Esophagus muscularis mucosa (tissue), 4 donors: ENCODE results near the gene ADAM22. TPM values are rescaled to one million over a fixed set of nuclear protein-coding genes. Genes with fewer than 3 reads are reported as not detected.
"Not testable (repeated sequence)": the region's sequence is repeated elsewhere in the genome, so short reads cannot be mapped to it uniquely, and the experiment has no call there.

Experiments used
- DNase-seq: peaks from one replicate; pipeline ENCODE4 v3.0.0-alpha.2; 2017; ENCODE audit errors: extremely low spot score
- H3K27ac ChIP-seq, 4 donors: fragments of 200-600 bp; sonication (generic); replicated peaks in 1 of 4; 1 replicate in 3 of 4; 2 replicates in 1 of 4; pipeline ENCODE4 v1.5.1; 2016 to 2019; ENCODE audit warnings: mild to moderate bottlenecking in 1 of 4
- H3K27me3 ChIP-seq, 4 donors: fragments of 200-600 bp; sonication (generic); one replicate each; pipeline versions ENCODE4 v1.5.1 to v1.6.0; 2016 to 2019
- H3K36me3 ChIP-seq, 4 donors: fragments of 200-600 bp; sonication (generic); one replicate each; pipeline ENCODE4 v1.5.1; 2016 to 2019
- H3K4me1 ChIP-seq, 4 donors: fragments of 200-600 bp; sonication (generic); one replicate each; pipeline ENCODE4 v1.5.1; 2016 to 2019
- H3K4me3 ChIP-seq, 4 donors: fragments of 200-600 bp; sonication (generic); 1 replicate in 2 of 4; 2 replicates in 2 of 4; pipeline ENCODE4 v1.5.1; 2016 to 2019; ENCODE audit warnings: mild to moderate bottlenecking in 4 of 4, moderate library complexity in 1 of 4
- H3K9me3 ChIP-seq, 4 donors: fragments of 200-600 bp; sonication (generic); 1 replicate in 3 of 4; 2 replicates in 1 of 4; pipeline ENCODE4 v1.5.1; 2016 to 2019
- EP300 ChIP-seq: sonication (generic); formaldehyde crosslinking; IDR thresholded peaks from one replicate; pipeline ENCODE4 v1.6.1; 2017; ENCODE audit warnings: antibody characterized with exemption
- POLR2A ChIP-seq: fragments of 450-650 bp; IDR thresholded peaks from one replicate; pipeline ENCODE4 v1.6.1; 2017; ENCODE audit warnings: antibody characterized with exemption, moderate library complexity, mild to moderate bottlenecking, low read depth
- POLR2AphosphoS5 ChIP-seq, 2 donors: sonication (generic); formaldehyde crosslinking; IDR thresholded peaks; one replicate each; pipeline ENCODE4 v1.6.1; 2017; ENCODE audit warnings: antibody characterized with exemption in 2 of 2
- WGBS: methylation state at CpG from one replicate; pipeline ENCODE4 v1.1.5; 2018; 5-methylcytosine and 5-hydroxymethylcytosine counted together
- intact Hi-C: fragments of 100-400 bp; cut with DNase I; formaldehyde crosslinking; loops from one replicate; pipeline ENCODE4 v1.15.1; 2023
- total RNA-seq, 4 donors: library from RNA; depleted of rRNA; stranded (reverse); fragments of >200 nt; gene quantifications; one replicate each; pipeline versions ENCODE4 v1.1.0 to v1.2.1, GENCODE V29; 2016
- TF ChIP-seq, protein P1 (sequence below), 3 experiments: fragments of 200-600 bp in 2 of 3; fragments of 450-650 bp in 1 of 3; sonication (generic) in 2 of 3; IDR thresholded peaks; one replicate each; pipeline ENCODE4 v1.5.1; 2017 to 2019; ENCODE audit warnings: antibody characterized with exemption in 3 of 3, mild to moderate bottlenecking in 2 of 3, moderate library complexity in 1 of 3

The ADAM22 gene
- total RNA-seq, 4 donors from 2014 or later = 1.0 to 3.3 (median 1.9) TPM

DNA sequence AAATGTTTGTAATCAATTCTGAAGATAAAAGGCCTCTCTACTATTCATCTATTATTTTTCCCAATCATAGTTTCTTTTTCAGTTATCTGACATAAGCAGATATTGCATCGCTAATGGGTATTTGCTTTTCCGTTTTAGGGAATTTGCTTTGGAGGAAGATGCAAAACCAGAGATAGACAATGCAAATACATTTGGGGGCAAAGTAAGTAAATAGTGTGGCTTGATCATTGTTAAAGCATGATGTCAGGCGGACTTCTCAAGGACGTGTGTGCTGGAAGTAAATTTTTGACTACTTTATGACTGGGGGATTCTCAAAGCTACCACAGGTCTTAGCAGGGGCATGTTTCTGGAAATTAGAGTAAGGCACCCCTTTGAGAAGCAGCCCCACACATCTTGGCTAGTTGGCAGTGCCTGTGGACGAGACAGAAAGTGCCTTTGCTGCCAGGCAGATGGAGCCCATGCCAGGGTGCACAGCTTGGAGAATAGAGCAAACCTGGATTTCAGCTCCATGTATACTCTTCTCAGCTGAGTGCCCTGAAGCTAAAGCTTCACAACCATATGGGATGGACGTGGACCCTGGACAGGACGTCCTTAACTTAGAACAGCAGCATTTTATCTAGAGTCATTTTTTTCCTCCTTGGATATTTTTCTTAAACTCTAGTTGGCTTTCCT is 217.2 kb downstream of the ADAM22 start:
- H3K27me3 ChIP-seq = no peaks in the 10 kb centered on the region
- intact Hi-C loops = no loop called here
- H3K27ac ChIP-seq = no peak overlapping the region
- WGBS = 86% methylated on average over 7 of the region's 7 CpGs
- no peaks in the 10 kb centered on the region for H3K36me3 ChIP-seq
- H3K4me1 ChIP-seq = peaks cover 0 to 6% (median 0%) of the 10 kb centered on the region in 4 donors
- DNase-seq = no peak
- TF ChIP-seq POLR2A = no peak
- TF ChIP-seq, protein P1, sequence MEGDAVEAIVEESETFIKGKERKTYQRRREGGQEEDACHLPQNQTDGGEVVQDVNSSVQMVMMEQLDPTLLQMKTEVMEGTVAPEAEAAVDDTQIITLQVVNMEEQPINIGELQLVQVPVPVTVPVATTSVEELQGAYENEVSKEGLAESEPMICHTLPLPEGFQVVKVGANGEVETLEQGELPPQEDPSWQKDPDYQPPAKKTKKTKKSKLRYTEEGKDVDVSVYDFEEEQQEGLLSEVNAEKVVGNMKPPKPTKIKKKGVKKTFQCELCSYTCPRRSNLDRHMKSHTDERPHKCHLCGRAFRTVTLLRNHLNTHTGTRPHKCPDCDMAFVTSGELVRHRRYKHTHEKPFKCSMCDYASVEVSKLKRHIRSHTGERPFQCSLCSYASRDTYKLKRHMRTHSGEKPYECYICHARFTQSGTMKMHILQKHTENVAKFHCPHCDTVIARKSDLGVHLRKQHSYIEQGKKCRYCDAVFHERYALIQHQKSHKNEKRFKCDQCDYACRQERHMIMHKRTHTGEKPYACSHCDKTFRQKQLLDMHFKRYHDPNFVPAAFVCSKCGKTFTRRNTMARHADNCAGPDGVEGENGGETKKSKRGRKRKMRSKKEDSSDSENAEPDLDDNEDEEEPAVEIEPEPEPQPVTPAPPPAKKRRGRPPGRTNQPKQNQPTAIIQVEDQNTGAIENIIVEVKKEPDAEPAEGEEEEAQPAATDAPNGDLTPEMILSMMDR (IDR thresholded peaks at IDR 0.05) = no peak
- TF ChIP-seq POLR2AphosphoS5 (IDR thresholded peaks at IDR 0.05) = no peak
- no peak for TF ChIP-seq EP300
- no peak overlapping the region for H3K4me3 ChIP-seq
- no peaks in the 10 kb centered on the region for H3K9me3 ChIP-seq

DNA sequence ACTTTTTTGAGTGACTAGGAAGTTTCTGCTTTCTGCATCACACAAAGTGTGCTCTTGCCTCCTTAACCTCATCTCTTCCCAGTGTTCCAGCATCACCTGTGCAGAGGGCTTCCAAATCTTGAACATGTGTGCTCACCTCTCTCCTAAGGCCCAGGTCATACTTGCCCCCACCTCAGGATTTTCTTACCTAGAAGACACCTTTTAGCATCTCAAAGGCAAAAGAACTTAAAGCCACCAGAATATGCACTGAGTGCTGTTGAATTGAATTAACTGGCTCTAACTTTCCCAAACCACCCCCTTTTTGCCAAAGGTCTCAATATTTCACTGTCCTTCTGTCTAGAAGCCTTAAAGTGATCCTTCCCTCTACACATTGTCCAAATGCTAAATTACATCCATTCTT is 219.3 kb downstream of the ADAM22 start:
- no peak overlapping the region for H3K27ac ChIP-seq
- H3K27me3 ChIP-seq = no peaks in the 10 kb centered on the region
- TF ChIP-seq POLR2AphosphoS5 (IDR thresholded peaks at IDR 0.05) (no peak), POLR2A (no peak), EP300 (no peak)
- TF ChIP-seq, protein P1 (IDR thresholded peaks at IDR 0.05) = no peak
- peaks cover 0 to 5% (median under 1%) of the 10 kb centered on the region in 4 donors for H3K9me3 ChIP-seq
- H3K4me1 ChIP-seq = no peaks in the 10 kb centered on the region
- no peak for DNase-seq
- intact Hi-C loops = no loop called here
- no peak overlapping the region for H3K4me3 ChIP-seq
- H3K36me3 ChIP-seq = no peaks in the 10 kb centered on the region

DNA sequence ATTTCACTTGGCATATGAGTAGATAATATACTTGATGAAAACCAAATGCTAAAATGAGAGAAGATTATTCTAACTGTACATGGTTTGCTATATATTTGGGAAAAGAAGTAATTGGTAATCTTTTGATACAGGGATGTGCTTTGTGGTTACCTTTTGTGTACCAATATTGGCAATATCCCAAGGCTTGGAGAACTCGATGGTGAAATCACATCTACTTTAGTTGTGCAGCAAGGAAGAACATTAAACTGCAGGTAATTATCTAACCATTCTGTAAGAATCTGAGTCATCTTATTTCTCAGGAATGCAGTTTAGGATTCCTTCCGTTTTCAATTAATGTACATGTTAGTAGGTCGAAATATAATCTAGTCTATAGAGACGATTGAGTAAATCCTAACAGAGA is 221.7 kb downstream of the ADAM22 start:
- H3K4me1 ChIP-seq = no peaks in the 10 kb centered on the region
- H3K36me3 ChIP-seq = no peaks in the 10 kb centered on the region
- H3K27ac ChIP-seq = no peak overlapping the region
- WGBS = 90% methylated on average over 4 of the region's 4 CpGs
- no peak for DNase-seq
- intact Hi-C loops = no loop called here
- TF ChIP-seq POLR2AphosphoS5 (IDR thresholded peaks at IDR 0.05) = no peak
- TF ChIP-seq, protein P1 (IDR thresholded peaks at IDR 0.05) = no peak
- no peak for TF ChIP-seq POLR2A
- no peak for TF ChIP-seq EP300
- H3K4me3 ChIP-seq = no peak overlapping the region
- peaks cover 0 to 7% (median 2%) of the 10 kb centered on the region in 4 donors for H3K9me3 ChIP-seq
- no peaks in the 10 kb centered on the region for H3K27me3 ChIP-seq

DNA sequence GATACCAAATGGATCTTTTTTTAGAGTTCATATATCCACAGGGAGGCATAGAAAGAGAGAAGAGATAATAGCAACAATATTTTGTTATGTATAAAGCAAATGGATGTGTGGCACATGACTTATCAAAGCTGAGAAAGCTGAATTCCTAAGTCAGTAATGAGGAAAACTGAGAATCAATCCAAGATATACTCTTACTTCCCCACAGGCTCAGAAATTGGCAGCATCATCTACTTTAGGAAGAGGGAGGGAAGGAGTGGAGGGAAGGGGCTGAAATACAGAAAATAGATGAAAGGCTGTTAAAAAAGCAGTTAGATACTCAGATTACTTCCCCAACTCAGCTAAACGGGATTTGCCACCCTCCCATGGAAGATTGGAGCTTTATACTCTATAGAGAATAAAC is 222.3 kb downstream of the ADAM22 start:
- DNase-seq = no peak
- WGBS = 63% methylated on average over 1 of the region's 1 CpG
- H3K9me3 ChIP-seq = peaks cover 0 to 7% (median 2%) of the 10 kb centered on the region in 4 donors
- no peaks in the 10 kb centered on the region for H3K4me1 ChIP-seq
- H3K36me3 ChIP-seq = no peaks in the 10 kb centered on the region
- intact Hi-C loops = no loop called here
- no peaks in the 10 kb centered on the region for H3K27me3 ChIP-seq
- TF ChIP-seq POLR2A (no peak), EP300 (no peak), POLR2AphosphoS5 (IDR thresholded peaks at IDR 0.05) (no peak)
- TF ChIP-seq, protein P1 (IDR thresholded peaks at IDR 0.05) = no peak
- no peak overlapping the region for H3K4me3 ChIP-seq
- H3K27ac ChIP-seq = no peak overlapping the region

DNA sequence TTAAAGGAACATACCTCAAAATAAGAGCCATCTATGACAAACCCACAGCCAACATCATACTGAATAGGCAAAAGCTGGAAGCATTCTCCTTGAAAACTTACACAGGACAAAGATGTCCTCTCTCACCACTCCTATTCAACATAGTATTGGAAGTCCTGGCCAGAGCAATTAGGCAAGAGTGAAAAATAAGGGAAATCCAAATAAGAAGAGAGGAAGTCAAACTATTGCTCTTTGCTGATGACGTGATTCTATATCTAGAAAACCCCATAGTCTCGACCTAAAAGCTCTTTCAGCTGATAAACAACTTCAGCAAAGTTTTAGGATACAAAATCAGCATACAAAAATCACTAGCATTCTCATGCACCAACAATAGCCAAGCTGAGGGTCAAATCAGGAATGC is 225.7 kb downstream of the ADAM22 start:
- DNase-seq, H3K27ac ChIP-seq, H3K4me3 ChIP-seq, intact Hi-C loops, H3K9me3 ChIP-seq, H3K4me1 ChIP-seq, H3K36me3 ChIP-seq, H3K27me3 ChIP-seq: not testable (repeated sequence)
- WGBS = 70% methylated on average over 2 of the region's 2 CpGs
